GM21529 (cell line): Measurements from ENCODE around the gene TOP2B.

Source experiments
- ATAC-seq: cut with Tn5 transposase; IDR thresholded peaks from one replicate; pipeline ENCODE4 v1.9.1; 2021; ENCODE audit not compliant: unreplicated experiment

Gene TOP2B

DNA sequence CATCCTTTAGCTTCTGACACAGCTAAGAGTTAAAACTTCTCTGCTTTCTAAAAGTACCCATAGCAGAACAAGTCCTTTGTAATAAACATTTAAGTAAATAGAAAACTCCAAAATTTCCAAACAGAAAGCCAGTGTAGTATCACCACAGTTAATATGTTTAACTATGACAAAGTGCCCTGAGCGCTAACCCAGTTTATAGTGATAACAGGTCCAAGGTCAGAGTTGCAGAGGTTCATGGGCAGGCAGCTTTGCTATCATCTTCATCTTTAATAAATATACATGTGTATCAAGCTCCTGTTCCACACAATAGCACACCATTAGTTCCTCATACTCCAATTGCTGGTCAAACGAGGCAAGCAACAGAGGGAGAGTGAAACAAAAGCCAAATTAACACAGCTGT is 12.4 kb upstream of the TOP2B start:
- ATAC-seq = no peak

DNA sequence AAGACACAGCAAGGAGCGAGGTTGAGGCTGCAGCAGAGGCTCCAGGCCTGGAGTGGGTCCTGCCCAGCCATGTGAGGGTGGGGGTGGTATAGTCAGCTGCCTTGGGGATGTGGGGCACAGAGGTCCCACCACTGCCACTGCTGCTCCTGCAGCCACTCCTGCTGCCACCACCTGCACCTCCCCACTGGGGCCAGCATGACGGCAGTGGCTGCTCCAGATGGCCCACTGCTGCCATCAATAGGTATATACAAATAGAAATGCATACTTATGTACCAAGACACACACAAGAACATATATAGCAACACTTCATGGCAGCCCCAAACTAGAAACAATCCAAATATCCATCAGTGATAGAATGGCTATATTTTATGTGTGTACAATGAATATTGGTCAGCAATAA is 10.0 kb upstream of the TOP2B start:
- no peak for ATAC-seq

DNA sequence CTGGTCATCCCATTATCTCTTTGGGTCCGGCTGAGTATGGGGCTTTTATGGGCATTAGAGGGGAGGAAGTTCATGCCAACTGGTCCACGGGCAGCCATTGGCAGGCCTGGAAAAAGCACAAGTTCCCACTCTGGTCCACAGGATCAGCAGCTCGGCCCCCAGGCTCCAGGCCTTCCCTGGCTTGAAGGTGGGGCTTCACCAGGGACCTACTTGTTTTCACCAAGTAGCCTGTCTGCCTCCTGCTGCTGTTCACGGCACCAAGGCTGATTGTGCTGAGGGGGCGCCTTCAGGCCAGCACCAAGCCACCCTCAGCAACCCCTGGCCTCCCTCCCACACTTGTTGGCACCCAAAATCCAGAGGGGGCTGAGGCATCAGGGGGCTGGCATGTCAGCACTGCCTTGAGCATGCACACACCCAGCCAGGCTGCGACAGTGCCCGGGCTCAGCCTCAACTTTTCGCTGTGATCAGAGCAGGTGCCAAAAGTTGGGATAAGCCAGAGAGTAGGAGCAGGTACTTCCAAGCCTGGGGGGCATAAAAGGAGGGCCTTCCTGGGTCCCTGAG is 9.1 kb upstream of the TOP2B start:
- ATAC-seq = no peak

DNA sequence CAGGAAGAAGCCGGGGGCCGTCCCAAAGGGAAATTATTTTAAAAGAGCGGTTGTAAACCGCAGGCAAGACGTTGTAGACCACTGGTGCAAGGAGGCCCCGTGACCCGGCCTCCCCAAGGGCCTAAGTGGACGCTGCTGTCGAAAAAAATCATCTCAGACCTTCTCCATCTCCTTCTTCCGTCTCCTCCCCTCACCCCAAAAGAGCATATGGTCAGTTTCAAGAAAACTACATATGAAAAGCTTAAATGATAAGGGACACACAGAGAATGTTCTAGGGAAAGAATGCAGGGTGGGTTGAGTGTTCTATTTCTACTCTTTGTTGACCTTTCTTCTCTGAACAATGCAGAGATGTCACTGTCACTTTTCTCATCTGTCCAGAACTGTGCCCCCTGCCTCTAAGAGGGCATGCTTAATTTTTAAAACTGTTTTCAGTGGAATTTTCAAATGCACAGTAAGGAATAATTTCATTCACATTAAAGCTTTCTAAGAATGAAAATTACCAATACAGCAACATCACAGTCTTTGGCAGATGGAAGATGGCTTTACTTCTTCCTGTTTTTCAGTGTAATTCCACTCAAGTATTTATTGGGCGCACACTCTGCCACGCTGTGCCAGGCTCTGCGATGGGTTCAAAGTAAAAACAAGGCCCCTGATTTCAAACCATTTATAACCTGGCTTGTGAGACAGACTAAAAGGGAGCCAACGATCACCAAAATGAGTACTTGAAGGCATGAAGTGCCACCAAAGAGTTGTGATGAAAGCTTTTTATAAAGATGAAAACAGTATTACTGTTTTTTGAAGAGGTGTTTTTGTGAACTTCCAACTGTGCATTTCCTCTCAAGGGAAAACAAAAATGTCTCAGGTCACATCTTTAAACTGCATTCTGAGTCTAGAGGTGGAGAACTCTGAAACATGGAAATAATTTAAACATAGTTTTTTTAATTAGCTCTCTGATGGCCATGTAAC is 891 bp upstream of the TOP2B start:
- peak; percentile 29 for ATAC-seq

DNA sequence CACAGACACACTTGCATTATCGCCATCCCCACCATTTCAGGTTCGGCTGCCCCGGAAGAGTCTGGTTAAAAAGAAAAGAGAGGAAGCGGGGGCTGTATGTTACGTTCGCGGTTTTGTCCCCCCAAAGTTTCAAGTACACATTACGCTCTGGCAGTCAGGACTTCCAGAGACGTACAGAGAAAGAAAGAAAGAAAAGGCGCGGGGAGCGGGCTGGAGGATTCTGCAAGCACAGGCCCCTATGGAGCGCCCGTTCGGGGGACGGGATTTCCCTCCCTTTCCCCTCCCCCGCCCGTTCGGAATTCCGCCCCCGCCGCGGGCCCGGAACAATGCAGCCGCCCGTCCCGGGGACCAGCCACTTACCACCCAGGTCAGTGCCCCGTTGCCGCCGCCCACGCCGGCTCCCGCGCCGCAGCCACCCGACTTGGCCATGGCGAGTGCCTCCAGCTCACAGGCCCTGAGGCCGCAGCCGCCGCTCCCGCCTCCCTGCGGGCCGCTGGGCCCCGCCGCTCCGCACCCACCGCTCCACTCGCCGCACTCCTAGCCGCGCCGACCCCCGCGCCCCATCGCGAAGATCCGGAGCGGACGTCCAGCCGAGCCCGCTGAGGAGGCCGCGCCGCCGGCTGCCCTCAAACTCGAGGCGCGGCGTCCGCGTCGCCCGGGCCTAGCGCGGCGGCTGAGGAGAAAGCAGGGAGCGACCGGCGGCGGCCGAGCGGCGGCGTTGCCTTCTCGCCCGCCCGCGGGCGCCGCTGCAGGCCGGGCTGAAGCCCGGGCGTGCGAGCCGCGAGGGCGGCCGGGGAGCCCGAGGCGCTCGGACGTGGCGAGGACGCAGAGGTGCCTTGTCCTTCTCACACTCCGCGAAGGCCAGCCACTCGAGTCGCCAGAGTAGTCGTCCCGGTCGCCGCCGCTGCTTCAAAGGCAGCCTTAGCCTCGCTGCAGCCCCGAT is 567 bp downstream of the TOP2B start:
- ATAC-seq = peak; percentile 36

DNA sequence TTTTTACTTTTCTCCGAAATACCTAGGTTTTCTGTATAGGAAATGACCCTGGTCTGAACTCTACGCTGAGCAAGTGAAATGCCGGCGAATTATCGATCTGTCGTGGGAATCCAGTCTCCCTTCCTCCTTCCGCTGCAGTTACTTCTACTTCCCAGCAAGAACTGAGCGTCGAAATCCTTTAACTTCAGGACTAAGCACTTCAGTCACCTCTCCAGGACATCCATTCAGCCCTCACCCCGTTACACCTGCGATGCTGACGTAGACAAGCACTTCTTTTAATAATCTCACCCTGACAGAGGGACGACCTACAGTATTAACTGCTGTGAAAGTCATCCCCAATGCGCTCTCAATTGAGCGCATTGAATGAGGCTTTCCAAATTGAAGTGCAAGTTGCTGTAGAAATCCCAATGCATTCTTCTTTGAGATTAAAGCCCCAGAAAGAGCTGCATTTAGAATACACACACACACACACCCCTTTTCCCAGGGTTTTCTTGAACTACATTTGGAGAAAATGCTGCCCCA is 1.3 kb downstream of the TOP2B start:
- ATAC-seq = peak; percentile 17

DNA sequence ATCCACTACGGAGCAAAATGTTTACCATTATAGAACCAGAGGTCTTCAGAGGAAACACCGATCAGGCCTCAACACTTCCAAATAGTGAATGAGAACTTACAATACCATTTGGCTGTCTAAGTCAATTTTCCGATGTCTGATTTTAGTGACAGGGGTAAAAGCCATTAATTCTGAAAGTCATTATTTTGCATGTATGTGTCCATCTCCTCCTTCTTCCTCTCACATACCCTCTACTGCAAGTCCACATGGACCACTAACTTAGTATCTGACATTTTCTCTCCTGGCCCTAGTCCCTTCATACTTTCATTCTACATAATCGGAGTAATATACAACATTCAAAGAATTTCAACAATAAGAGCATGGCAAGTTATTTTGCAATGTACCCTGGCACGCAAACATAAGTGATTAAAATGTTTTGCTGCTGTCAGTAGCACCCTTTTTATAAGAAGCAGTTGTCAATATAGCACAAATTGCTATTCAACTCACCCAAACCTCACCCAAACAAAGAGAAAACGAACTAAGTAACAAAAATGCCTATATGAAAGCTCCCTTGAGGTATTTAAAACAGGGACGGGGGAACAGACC is 1.9 kb downstream of the TOP2B start:
- no peak for ATAC-seq

DNA sequence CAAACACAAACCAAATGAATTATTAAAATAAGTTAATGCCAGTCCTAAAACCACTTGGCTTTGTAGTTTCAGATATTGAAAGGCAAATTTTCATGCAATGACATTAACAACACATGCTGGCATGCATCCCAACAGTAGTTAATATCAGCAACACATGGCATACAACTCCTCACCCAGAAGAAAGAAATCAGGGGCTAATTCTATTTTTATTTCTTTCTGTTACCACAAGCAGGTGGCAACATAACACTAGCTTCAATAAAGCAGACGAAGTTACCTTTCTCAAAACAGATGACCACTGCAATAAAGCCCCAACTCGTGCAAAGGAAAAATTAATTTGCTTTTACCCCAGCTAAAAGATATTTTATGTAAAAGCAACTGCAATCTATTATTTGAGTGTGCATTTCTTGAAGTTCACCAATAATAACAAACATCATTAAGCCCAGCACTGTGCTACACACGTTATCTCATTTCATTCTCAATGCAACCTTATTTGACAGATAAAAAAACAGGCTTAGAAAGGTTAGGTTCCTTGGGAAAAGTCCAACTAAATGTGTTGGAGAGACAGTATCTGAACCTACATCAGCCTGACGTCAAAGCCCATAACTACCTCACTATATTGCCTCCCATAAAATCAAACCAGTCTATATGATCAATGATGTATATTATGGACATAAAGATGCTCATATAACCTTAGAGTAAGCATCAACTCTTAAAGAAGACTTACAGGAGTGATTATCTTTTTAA is 2.8 kb downstream of the TOP2B start:
- no peak for ATAC-seq

DNA sequence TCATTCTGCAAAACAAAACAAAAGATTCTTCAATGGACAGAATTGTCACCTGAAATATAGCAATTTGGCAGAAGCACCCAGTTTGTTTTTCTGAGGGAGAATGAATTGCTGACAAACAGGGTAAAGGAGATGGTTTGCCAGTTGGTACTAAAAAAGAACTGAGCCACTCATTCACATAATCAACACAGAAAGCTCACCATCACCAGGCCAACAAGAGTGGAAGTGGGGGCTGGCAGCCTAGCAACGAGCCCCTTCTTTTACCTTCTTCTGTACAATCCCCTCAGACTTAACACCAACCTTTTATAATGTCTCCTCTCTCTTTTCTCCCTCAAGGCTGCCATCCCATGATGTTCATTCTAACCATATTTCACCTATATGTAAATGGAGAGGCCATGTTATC is 5.9 kb downstream of the TOP2B start:
- ATAC-seq = no peak

DNA sequence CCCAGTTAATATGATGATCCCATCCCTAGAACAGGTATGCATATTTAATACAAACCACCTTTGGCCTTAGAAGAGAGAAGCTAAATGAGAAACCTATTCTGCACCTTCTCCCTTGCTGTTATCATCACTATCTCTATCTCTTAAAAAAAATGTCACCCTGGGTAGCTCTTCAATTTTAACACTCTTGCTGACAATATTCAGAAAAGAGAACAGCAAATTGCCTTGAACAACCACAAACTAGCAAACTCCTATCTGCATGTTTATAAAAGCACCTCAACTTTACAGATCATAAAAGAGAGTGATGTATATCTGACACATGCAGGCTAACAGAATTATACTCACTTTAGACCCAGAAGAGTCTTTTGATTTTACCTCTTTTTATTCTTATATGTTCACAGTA is 7.4 kb downstream of the TOP2B start:
- no peak for ATAC-seq

DNA sequence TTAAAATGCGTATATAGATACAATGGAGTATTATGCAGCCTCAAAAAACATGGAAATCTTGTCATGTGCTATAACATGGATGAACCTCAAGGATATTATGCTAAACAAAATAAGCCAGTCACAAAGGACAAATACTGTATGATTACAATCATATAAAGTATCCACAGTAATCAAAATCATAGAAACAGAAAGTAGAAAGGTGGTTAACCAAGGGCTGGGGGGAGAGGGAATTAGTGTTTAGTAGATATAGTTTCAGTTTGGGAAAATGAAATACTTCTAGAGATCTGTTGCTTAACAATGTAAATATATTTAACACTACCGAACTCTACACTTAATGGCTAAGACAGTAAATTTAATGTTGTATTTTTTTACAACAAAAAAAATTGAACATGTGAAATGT is 9.0 kb downstream of the TOP2B start:
- ATAC-seq = no peak

DNA sequence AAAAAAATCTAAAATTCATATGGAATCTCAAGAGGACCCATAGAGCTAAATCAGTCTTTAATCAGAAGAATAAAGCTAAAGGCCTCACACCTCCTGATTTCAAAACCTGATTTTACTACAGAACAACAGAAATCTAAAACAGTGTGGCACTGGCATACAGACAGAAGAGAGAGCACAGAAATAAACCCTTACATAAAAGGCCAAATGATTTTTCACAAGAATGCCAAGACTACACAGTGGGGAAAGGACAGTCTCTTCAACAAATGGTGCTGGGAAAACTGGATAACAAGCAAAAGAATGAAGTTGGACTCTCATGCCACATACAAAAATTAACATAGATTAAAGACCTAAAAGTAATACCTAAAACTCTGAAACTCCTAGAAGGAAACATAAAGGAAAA is 10.1 kb downstream of the TOP2B start:
- no peak for ATAC-seq

DNA sequence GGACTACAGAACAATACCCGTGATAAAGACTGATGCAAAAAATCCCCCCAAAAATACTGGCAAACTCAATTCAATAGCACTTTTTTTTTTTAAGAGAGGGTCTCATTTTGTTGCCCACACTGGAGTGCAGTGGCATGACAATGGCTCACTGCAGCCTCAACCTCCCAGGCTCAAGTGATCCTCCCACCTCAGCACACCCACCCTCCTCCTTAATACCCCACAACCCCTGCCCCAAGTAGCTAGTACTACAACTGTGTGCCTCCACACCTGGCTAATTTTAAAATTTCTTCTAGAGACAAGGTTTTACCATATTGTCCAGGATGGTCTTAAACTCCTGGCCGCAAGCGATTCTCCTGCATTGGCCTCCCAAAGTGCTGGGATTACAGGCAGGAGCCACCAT is 11.4 kb downstream of the TOP2B start:
- no peak for ATAC-seq

DNA sequence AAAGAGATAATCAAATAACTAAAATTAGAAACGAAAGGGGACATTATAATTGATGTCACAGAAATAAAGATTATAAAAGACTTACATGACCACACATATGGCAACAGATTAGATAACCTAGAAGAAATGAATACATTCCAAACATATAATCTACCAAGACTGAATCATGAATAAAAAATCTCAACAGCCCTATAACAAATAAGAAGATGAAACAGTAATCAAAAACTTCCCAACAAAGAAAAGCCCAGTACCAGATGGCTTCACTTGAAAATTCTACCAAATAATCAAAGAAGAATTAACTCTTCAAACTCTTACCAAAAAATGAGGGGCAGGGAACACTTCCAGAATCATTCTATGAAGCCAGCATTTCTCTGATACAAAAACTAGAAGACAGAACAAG is 11.8 kb downstream of the TOP2B start:
- no peak for ATAC-seq

DNA sequence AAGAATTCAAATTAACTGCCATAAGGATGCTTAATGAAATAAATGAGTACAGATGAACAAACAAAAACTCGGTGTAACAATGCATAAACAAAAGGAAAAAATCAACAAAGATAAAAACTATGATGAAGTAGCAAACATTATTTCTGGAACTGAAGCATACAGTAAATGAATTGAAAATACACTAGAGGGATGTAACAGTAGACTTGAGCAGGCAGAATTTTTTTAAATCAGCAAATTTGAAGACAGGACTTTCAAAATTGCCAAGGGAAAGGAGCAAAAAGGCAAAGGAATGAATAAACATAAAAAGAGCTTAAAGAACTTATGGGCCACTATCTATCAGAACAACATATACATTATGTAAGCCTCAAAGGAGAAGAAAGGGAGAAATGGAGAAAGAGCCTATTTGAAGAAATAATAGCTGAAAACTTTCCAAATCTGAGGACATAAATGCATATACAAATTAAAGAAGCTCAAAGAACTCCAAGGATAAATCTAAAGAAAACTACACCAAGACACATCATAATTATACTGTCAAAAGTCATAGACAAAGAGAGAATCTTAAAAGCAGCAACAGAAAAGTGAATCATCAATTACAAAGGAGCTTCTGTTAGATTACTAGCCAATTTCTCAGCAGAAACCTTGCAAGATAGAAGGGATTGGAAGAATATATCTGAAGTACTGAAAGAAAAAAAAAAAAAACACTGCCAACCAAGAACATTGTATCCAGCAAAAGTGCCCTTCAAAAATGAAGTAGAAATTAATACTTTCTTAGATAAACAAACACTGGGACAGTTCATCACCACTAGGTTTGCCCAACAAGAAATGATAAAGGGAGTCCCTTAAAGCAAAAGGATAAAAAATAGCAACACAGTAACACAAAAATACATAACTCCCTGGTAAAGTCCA is 15.5 kb downstream of the TOP2B start:
- no peak for ATAC-seq

DNA sequence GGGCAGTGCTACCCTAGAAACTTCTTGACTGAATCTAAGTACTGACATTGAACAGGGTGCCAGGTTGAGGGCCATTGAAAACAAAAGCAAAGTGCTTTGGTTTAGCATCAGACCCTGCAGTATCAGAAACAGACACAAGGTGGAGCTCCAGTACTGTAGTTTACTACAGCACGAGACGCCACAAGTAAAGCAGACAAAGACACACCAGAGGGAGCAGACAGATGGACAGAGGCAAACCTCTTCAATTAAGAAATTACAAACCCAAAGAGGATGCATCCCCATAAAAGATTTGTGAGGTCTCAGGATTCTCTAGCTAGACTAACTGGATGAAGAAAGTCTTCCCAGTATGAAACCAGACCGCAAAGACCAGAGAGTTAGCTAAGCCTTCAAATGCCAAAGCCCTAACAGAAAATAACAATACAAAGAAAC is 16.6 kb downstream of the TOP2B start:
- peak; percentile 97 for ATAC-seq

DNA sequence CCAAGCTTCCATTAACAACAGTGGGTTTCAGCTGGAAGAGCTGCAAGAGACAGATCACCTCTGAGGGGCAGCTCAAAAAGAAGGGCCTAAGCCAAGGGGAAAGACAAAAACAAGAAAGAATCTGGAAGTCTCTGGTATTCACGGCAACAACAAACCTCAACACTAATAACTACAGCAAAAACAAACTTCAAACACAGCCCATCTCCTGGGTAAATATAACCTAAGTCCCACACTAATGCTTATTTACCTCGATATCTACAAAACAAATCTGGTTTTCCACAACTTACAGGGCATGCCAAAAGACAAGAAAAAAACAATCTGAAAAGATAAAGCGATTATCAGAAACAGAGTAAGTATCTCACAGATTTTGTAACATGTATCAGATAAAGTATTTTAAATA is 29.7 kb downstream of the TOP2B start:
- ATAC-seq = no peak

DNA sequence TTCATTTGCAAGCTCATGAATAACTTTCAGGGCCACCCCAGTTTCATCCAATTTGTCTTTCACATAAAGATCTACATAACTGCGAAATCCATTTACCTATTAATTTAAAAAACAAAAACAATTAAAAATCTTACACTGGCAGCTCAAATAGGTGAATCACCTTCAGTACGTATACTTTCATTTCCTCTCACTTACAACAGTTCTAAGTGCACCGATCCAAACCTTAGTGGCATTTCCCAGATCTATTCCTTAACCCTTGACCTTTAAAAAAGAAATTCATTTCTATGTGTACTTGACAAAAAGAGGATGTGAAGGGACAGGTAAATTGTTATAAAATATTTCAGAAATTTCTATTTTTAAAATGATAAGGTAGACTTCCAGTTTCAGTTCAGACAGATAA is 30.8 kb downstream of the TOP2B start:
- no peak for ATAC-seq

DNA sequence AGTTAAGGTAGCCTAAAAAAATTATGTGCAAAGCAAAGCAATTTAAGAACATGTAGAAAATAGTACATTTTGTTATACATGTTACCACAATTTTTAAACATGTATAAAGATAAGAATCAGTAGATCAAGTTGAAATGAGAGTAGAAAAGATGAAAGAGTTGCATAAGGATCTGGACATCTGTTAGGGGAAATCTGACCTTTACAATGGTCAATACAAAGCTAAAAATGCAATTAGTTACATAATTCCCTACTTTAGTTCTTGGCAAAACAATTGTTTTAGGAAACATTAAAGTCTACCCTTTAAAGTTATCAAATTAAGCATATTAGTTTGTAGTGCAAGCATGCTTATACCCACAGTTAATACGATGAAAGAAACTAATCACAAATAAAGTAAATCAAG is 32.7 kb downstream of the TOP2B start:
- no peak for ATAC-seq
